ENCODE results near the gene NPAS3.

GRCh38 chr14:33390335-33390734, 451.7 kb downstream of the NPAS3 start:
- TF ChIP-seq POLR2AphosphoS5 (IDR thresholded peaks at IDR 0.05; ENCODE audit: borderline replicate concordance, low read depth, low read length) (no peak), EZH2 (IDR thresholded peaks at IDR 0.05) (no peak), FOXP2 (optimal IDR thresholded peaks at IDR 0.05; ENCODE audit: control extremely low read depth, extremely low read length, insufficient read depth) (no peak)
